CD4-positive, alpha-beta T cell treated with Interleukin-4 for 4 hours (primary cell): ENCODE results near the gene SDF4.
A peak's percentile ranks its signal among the peaks of the same experiment; 100 is the strongest.

Source experiments
- DNase-seq: peaks from one replicate; pipeline ENCODE4 v3.0.0-alpha.2; 2020

Gene SDF4

GRCh38 chr1:1210726-1211540 is 20.9 kb downstream of the SDF4 start:
- DNase-seq = no peak

DNA sequence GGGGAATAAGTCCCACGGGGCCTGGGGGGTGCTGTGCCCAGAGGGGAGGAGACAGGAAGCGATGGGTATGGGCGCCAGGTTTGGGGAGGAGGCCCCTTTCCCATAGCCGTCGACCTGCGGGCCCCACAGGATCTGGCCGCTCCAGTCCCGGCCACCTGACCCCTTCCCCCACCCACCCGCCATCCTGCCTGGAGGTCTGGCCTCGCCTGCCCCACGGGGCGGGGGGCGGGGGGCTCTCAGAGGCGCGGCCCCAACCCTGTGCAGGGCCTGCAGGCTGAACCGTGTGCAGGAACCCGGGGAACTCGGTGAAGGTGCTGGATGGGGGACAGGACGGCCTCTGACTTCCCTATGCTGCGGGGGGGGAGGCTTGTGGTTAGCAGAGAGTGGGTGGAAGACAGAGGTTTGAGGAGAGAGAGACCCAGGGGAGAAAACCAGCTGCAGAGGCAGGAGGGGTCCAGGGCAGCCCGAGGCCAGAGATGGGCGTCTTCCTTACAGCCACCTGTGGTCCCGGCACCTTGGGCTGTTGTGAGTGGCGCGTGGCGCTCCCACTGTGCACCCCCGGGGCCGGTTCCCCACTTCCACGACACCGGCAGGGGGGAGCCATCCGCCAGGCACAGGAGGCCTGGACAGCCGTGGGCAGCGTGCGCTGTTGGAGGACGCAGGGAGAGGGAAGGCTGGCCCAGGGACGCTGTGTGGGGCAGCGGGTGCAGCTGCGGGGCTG is 22.9 kb downstream of the SDF4 start:
- DNase-seq = peak; percentile 46

DNA sequence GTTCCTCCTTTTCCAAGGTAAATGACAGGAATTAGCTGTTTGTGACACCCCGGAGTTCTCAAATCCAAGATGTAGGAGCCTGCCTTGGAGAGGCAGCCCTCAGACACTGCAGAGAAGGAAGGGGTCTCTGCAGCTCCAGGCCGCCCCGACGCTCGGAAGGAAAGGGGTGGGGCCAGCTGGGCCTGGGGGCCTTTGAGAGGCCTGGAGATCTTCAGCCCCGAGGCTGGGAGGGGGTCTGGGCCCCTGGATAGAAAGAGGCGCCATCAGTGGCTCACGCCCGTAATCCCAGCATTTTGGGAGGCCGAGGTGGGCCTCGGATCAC is 24.3 kb downstream of the SDF4 start:
- no peak for DNase-seq

GRCh38 chr1:1206966-1207531 is 24.8 kb downstream of the SDF4 start:
- DNase-seq = no peak

GRCh38 chr1:1206376-1206965 is 25.3 kb downstream of the SDF4 start, which contains the start of gene TNFRSF18:
Gene TNFRSF18, minus strand, starts transcription at chr1:1206592. Its CDS starts 21 bp downstream, at chr1:1206571.
- peak; percentile 14 for DNase-seq

GRCh38 chr1:1205769-1206375 is 25.9 kb downstream of the SDF4 start:
- no peak for DNase-seq

GRCh38 chr1:1204998-1205768 is 26.6 kb downstream of the SDF4 start:
- no peak for DNase-seq

DNA sequence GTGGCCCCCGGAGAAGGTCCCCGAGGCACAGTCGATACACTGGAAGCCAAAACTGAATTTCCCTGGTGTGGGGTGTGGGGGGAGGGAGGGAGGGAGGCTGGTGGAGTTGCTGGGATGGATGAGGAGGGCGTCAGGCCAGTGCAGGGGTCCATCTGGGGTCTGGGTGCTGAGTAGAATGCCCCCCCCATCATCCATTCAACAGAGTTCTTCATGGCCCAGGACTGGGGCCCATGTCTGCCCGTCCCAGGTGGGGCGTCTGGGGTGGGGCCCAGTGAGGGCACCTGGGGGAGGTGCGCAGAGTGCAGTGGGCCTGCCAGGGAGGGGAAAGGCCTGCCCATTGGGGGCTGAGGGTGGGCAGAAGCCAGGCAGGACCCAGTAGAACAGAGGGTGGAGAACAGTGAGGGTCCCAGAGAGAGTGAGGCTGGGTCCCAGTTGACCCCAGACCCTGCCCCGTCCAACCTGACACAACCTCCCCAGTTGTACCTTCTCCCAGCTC is 27.3 kb downstream of the SDF4 start:
- no peak for DNase-seq

- no peak for DNase-seq
Observed at GRCh38 chr1:1203561-1204424, 28.0 kb downstream of the SDF4 start.

DNA sequence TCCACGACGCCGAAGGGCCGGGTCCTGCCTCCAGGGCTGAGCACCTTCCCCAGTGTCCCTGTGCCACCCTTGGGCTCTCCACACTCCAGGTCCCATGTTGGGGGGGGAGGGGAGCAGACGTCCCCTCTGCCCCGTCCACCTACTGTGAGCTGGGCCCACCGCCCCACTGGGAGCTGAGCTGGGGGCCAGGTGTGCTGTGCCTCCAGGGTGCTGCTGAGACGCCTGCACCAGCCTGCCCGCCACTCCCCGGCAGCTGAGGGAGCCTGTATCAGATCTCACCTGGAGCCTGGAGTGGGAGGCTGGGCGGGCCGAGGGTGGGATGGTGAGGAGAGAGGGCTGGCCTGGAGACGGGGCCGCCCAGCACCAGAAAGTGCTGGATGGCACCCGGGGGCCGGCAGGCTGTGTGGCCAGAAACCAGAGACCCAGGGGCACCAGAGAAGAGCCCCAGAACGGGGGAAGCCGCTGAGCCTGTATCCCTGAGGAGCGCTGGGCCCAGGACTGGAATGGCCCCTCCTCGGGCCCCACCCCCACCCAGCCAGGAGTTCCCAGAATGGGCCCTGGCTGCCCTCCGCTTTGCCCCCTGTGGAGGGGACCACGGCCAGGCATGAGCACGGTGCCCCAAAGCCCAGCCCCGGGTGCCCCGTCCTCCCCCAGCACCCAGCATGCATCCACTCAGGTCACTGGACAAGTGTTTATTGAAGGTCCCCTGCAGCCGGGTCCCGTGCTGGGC is 28.8 kb downstream of the SDF4 start:
- no peak for DNase-seq

DNA sequence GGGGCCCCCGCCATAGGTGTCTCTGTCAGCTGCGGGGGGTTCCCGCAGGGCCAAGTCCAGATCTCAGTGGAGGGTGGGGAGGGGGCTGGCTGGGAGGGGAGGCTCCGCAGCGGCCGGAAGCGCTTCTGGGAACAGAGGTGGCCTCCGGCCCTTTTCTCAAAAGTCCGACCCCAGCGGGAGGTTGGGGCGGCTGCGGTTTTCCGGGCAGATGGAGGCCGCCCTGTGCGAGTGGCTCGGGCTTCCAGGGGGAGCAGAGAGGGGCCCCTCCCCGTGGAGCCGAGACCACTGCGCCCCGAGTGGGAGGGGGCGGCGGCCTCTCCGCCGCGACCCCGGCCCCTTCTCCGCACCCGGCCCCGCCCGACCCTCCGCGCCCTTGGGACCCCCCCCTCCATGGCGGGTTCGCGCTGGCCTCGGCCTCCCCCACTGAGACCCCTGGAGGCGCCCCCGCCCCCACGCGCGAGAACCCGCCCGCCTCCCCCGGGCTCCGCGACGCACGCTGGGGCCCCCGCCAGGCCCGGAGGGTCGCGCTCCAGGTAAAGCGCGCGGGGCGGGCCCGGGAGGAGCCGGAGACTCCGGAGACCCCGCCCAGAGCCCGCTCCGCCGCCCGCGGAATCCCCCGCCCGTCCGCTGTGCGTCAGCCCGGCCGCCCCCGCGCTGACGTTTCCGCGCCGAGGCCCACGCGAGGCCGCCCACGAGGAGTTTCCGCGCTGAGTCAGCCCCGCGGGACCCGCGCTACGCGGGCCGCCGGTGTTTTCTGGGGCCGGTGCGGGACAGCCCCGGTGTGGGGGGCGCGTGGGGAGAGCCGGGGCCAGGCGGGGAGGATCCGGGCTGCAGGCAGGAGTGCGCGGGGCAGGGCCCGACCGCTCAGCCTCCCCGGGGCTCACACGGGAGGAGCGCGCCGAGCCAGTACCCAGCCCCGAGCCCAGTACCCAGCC is 30.7 kb downstream of the SDF4 start:
- DNase-seq = peak; percentile 86

DNA sequence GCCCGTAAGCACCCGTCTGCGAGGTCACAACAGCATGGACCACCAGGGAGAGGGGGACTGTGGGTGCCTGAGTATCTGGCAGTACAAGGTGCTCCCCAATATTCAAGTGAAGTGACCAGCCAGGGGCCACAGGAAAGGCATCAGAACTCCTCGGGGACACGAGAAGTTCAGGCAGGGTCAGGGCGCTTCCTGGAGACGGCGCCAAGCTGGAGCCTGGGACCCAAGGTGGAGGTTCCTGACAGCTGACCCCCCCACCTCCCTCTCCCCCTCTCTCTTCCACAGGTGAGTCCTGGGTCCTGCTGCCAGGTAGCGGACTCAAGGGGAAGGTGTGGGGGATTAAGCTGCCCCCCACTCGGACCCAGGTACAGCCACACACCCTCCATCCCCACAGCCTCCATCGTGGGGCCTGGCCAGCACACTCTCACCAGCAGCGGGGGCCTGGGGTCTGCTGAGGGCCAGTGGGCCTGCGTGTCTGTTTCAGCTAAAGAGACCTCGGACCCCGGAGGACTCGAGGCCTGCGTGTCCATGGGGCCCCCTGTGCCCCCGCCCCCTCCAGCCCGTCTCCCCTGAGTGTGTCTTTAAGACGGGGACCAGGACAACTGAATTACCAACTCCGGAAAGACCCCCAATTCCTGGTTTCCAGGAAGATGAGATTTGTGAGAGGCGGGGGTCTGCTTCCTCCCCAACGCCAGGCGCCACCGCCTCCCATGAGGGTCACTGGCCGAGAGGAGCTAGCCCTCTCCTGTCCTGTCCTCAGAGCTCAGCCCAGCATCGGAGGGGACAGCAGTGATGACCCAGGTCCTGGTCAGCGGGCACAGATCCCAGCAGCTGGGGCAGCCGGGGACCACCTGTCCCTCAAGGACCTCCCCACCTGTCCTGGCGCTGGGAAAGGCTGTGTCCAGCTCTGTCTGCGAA is 31.6 kb downstream of the SDF4 start:
- DNase-seq = no peak

DNA sequence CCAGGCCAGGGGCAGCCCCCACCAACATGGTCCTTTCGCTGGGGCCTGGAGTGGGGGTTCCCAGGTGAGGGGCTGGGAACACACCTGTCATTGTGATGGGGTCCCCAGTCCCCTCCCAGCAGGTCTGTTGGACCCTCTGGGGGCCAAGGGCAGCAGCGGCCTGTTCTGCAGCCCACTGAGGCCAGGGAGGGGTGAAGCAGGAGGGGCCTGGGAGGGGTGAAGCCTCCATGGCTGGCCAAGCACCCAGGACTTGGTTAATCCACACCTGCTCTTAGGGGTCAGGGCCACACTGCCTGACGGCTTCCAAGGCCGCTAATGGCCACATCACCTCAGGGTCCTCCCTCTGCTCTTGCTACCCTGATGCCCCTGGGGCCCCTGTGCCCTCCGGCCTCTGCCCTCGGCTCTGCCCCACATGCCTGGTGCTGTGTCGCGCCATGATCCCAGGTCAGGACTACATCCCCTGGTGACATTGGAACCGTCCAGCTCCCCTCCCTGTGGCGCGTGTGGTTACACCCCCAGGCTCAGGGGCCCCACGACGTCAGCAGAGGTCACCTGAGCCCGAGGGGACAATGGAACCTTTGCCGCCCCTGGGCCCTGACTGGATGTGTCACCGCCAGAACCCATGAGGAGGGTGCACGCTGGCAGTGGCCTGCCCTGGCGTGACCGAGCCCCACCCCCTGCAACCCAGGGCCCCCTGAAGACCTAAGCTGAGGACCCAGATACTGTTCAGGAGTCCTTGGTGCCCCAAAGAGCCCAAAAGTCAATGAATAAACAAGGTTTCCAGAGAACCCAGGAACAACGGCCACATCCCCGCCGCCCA is 32.5 kb downstream of the SDF4 start:
- no peak for DNase-seq

DNA sequence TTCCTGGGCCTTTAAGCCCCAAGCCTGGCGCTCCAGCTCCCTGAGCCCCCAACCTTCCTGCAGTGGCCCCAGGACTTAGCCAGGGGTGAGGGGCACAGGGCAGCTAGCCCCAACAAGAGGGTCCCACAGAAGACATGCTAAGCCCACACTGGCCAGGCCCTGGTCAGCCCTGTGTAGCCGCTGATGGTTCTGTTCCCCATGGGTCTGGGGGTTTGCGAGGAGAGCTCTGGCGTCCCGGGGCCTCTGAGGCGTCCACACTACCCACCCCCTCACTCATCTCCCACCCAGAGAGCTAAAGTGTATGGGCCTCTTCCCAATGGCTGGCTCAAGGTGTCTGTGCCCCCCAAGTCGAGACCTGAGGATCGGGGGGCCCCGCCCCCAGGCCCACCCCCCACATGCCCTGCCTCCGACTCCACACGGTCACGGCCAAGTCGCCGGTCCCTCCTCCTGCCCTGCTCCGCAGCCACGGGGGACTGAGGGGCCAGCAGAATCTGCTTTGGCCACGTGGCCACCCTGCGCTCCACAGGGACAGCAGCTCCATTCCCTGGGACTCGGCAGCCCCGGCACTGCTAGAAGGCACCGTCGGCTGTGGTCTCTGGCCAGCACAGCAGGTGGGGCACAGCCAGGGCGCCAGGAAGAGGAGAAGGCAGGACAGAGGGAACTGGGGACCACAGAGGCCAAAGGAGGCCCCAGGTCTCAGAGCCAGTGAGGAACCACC is 33.2 kb downstream of the SDF4 start:
- DNase-seq = no peak

GRCh38 chr1:1197551-1198422 is 34.0 kb downstream of the SDF4 start:
- no peak for DNase-seq

DNA sequence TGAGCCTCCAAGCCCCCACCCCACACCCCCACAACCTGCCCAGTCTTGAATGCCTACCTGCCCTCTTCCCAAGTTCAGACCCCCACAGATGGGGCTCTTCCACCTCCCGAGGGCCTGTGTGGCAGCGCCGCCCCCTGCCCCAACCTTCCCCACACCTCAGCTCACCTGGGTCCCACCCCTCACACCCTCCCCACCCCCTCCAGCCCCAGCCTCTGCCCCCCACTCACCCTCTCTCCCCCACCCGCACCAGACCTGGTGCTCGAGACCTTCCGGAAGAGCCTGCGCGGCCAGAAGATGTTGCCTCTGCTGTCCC is 34.7 kb downstream of the SDF4 start:
- no peak for DNase-seq
